Activated CD4-positive, alpha-beta T cell treated with anti-CD3 and anti-CD28 coated beads, Interleukin-2, amount 10 ng/mL, durations not matched to agents 24 days and 14 days (primary cell): Measurements from ENCODE around the gene RPA3. TPM values are rescaled to one million over a fixed set of nuclear protein-coding genes. Genes with fewer than 3 reads are reported as not detected.

Experiments
- DNase-seq: peaks from one replicate; pipeline ENCODE4 v3.0.0; 2022
- H3K27ac Mint-ChIP-seq: one replicate; pipeline ENCODE4 v1.8.0; 2022; ENCODE audit warnings: mild to moderate bottlenecking, mixed read lengths
- H3K27me3 Mint-ChIP-seq: one replicate; pipeline ENCODE4 v1.8.0; 2022; ENCODE audit warnings: mixed read lengths
- H3K36me3 Mint-ChIP-seq: one replicate; pipeline ENCODE4 v1.8.0; 2022; ENCODE audit warnings: low read depth, mild to moderate bottlenecking, mixed read lengths
- H3K4me1 Mint-ChIP-seq: one replicate; pipeline ENCODE4 v1.8.0; 2021; ENCODE audit warnings: mixed read lengths
- H3K4me3 Mint-ChIP-seq: one replicate; pipeline ENCODE4 v1.8.0; 2022; ENCODE audit warnings: mild to moderate bottlenecking, moderate library complexity, mixed read lengths
- H3K9me3 Mint-ChIP-seq: one replicate; pipeline ENCODE4 v1.8.0; 2021; ENCODE audit warnings: mixed read lengths
- intact Hi-C: fragments of 100-400 bp; cut with micrococcal nuclease; formaldehyde crosslinking; loops from one replicate; pipeline ENCODE4 v1.15.1; 2023
- total RNA-seq: library from RNA; stranded (reverse); gene quantifications from 2 replicates; pipeline ENCODE4 v1.2.3, GENCODE V29; 2022

Gene RPA3
- 93.0 and 113 TPM in 2 replicates for total RNA-seq

- H3K9me3 Mint-ChIP-seq: no peaks in the 10 kb centered on the region
- H3K27me3 Mint-ChIP-seq: no peaks in the 10 kb centered on the region
- intact Hi-C loops: loop anchor here (2.0 kb wide), 2 partner anchors 54 to 416 kb away; no protein-coding TSS in a partner anchor
- H3K36me3 Mint-ChIP-seq: peaks cover 6% of the 10 kb centered on the region
- H3K4me3 Mint-ChIP-seq: peak within 1 kb of the TSS; percentile 47
- peak within 1 kb of the TSS; percentile 73 for H3K27ac Mint-ChIP-seq
- H3K4me1 Mint-ChIP-seq: peaks cover 18% of the 10 kb centered on the region
- no peak for DNase-seq
Observed at GRCh38 chr7:7718492-7718891, at the start of gene RPA3. Gene RPA3, minus strand, starts transcription at chr7:7718607. Its CDS starts 78,189 bp downstream, at chr7:7640418.

- peaks cover 26% of the 10 kb centered on the region for H3K4me1 Mint-ChIP-seq
- H3K4me3 Mint-ChIP-seq: no peak overlapping the region
- peaks cover 2% of the 10 kb centered on the region for H3K27me3 Mint-ChIP-seq
- H3K9me3 Mint-ChIP-seq: no peaks in the 10 kb centered on the region
- no peak overlapping the region for H3K27ac Mint-ChIP-seq
- intact Hi-C loops: loop anchor here (10.0 kb wide), 1 partner anchor 662 kb away; no protein-coding TSS in a partner anchor
- no peak for DNase-seq
- H3K36me3 Mint-ChIP-seq: no peaks in the 10 kb centered on the region
Observed at GRCh38 chr7:7766671-7767070, 48.3 kb upstream of the RPA3 start.

GRCh38 chr7:7765422-7765821, 47.0 kb upstream of the RPA3 start:
- no peaks in the 10 kb centered on the region for H3K36me3 Mint-ChIP-seq
- no peak overlapping the region for H3K27ac Mint-ChIP-seq
- H3K9me3 Mint-ChIP-seq: no peaks in the 10 kb centered on the region
- peaks cover 2% of the 10 kb centered on the region for H3K27me3 Mint-ChIP-seq
- no peak for DNase-seq
- no peak overlapping the region for H3K4me3 Mint-ChIP-seq
- H3K4me1 Mint-ChIP-seq: peaks cover 30% of the 10 kb centered on the region
- intact Hi-C loops: loop anchor here (10.0 kb wide), 1 partner anchor 661 kb away; no protein-coding TSS in a partner anchor

GRCh38 chr7:7764520-7765396, 46.4 kb upstream of the RPA3 start:
- H3K4me3 Mint-ChIP-seq: no peak overlapping the region
- H3K4me1 Mint-ChIP-seq: peaks cover 30% of the 10 kb centered on the region
- peaks cover 2% of the 10 kb centered on the region for H3K27me3 Mint-ChIP-seq
- no peaks in the 10 kb centered on the region for H3K36me3 Mint-ChIP-seq
- intact Hi-C loops: loop anchor here (1.0 to 10.0 kb wide), 2 partner anchors 8 to 660 kb away; no protein-coding TSS in a partner anchor
- peak; percentile 60 for DNase-seq
- H3K9me3 Mint-ChIP-seq: no peaks in the 10 kb centered on the region
- peak overlapping the region; percentile 31 for H3K27ac Mint-ChIP-seq

- H3K27ac Mint-ChIP-seq: peak overlapping the region; percentile 88
Observed at GRCh38 chr7:7761974-7762779, 43.8 kb upstream of the RPA3 start.

GRCh38 chr7:7761340-7761973, 43.0 kb upstream of the RPA3 start:
- H3K36me3 Mint-ChIP-seq: no peaks in the 10 kb centered on the region
- H3K27ac Mint-ChIP-seq: peak overlapping the region; percentile 88
- peak; percentile 59 for DNase-seq
- H3K27me3 Mint-ChIP-seq: no peaks in the 10 kb centered on the region
- no peaks in the 10 kb centered on the region for H3K9me3 Mint-ChIP-seq
- H3K4me3 Mint-ChIP-seq: peak overlapping the region; percentile 92
- peaks cover 30% of the 10 kb centered on the region for H3K4me1 Mint-ChIP-seq
- intact Hi-C loops: loop anchor here (1.0 to 10.0 kb wide), 4 partner anchors 80 to 657 kb away; no protein-coding TSS in a partner anchor

More at GRCh38 chr7:7761974-7762779, 43.8 kb upstream of the RPA3 start:
- peak overlapping the region; percentile 92 for H3K4me3 Mint-ChIP-seq
- peaks cover 30% of the 10 kb centered on the region for H3K4me1 Mint-ChIP-seq
- DNase-seq: peak; percentile 80
- no peaks in the 10 kb centered on the region for H3K36me3 Mint-ChIP-seq
- no peaks in the 10 kb centered on the region for H3K9me3 Mint-ChIP-seq
- intact Hi-C loops: loop anchor here (1.0 to 10.0 kb wide), 7 partner anchors 81 to 657 kb away; partner anchors contain the start of gene GLCCI1
- H3K27me3 Mint-ChIP-seq: no peaks in the 10 kb centered on the region

GRCh38 chr7:7757576-7757975, 39.2 kb upstream of the RPA3 start:
- H3K4me3 Mint-ChIP-seq: no peak overlapping the region
- H3K27ac Mint-ChIP-seq: no peak overlapping the region

GRCh38 chr7:7756577-7756976, 38.2 kb upstream of the RPA3 start:
- Mint-ChIP-seq H3K27ac (no peak overlapping the region), H3K9me3 (no peaks in the 10 kb centered on the region), H3K4me3 (no peak overlapping the region), H3K36me3 (no peaks in the 10 kb centered on the region), H3K4me1 (peaks cover 3% of the 10 kb centered on the region), H3K27me3 (no peaks in the 10 kb centered on the region)
- no peak for DNase-seq
- intact Hi-C loops: no loop called here

More at GRCh38 chr7:7757576-7757975, 39.2 kb upstream of the RPA3 start:
- Mint-ChIP-seq H3K36me3 (no peaks in the 10 kb centered on the region), H3K27me3 (no peaks in the 10 kb centered on the region), H3K4me1 (peaks cover 12% of the 10 kb centered on the region), H3K9me3 (no peaks in the 10 kb centered on the region)
- no peak for DNase-seq
- intact Hi-C loops: no loop called here

- no peak overlapping the region for H3K4me3 Mint-ChIP-seq
- no peaks in the 10 kb centered on the region for H3K36me3 Mint-ChIP-seq
- H3K4me1 Mint-ChIP-seq: peaks cover 4% of the 10 kb centered on the region
- no peaks in the 10 kb centered on the region for H3K27me3 Mint-ChIP-seq
- intact Hi-C loops: no loop called here
- no peaks in the 10 kb centered on the region for H3K9me3 Mint-ChIP-seq
- no peak for DNase-seq
- no peak overlapping the region for H3K27ac Mint-ChIP-seq
Observed at GRCh38 chr7:7751243-7752092, 33.1 kb upstream of the RPA3 start.

- Mint-ChIP-seq H3K36me3 (no peaks in the 10 kb centered on the region), H3K9me3 (no peaks in the 10 kb centered on the region), H3K27me3 (no peaks in the 10 kb centered on the region), H3K4me3 (no peak overlapping the region), H3K27ac (no peak overlapping the region), H3K4me1 (peaks cover 4% of the 10 kb centered on the region)
- intact Hi-C loops: no loop called here
- no peak for DNase-seq
Observed at GRCh38 chr7:7750571-7751242, 32.3 kb upstream of the RPA3 start.

- H3K4me3 Mint-ChIP-seq: no peak overlapping the region
- intact Hi-C loops: no loop called here
Observed at GRCh38 chr7:7746458-7746857, 28.1 kb upstream of the RPA3 start.

GRCh38 chr7:7745966-7746365, 27.6 kb upstream of the RPA3 start:
- no peak overlapping the region for H3K4me3 Mint-ChIP-seq

More at GRCh38 chr7:7746458-7746857, 28.1 kb upstream of the RPA3 start:
- DNase-seq: no peak
- no peaks in the 10 kb centered on the region for H3K36me3 Mint-ChIP-seq
- H3K9me3 Mint-ChIP-seq: no peaks in the 10 kb centered on the region
- H3K27ac Mint-ChIP-seq: no peak overlapping the region
- H3K4me1 Mint-ChIP-seq: peaks cover 4% of the 10 kb centered on the region
- no peaks in the 10 kb centered on the region for H3K27me3 Mint-ChIP-seq

More at GRCh38 chr7:7745966-7746365, 27.6 kb upstream of the RPA3 start:
- H3K27me3 Mint-ChIP-seq: no peaks in the 10 kb centered on the region
- H3K27ac Mint-ChIP-seq: no peak overlapping the region
- no peak for DNase-seq
- intact Hi-C loops: no loop called here
- H3K36me3 Mint-ChIP-seq: no peaks in the 10 kb centered on the region
- no peaks in the 10 kb centered on the region for H3K9me3 Mint-ChIP-seq
- H3K4me1 Mint-ChIP-seq: peaks cover under 1% of the 10 kb centered on the region
